Measurements from ENCODE around the gene GFPT2. TPM values are rescaled to one million over a fixed set of nuclear protein-coding genes. Genes with fewer than 3 reads are reported as not detected.

GFPT2 gene
- polyA plus RNA-seq, 2 of the 4 experiments (the other 2 are of a cell fraction) = 24.4 to 38.0 TPM

GRCh38 chr5:180333661-180334060 lies 19.5 kb downstream of the GFPT2 start (continued):
- TF ChIP-seq MAZ (IDR thresholded peaks at IDR 0.05; ENCODE audit: borderline replicate concordance, low read depth, low read length) (no peak), CBX2 (IDR thresholded peaks at IDR 0.05; ENCODE audit: borderline replicate concordance, low read depth) (no peak), GATA3 (IDR thresholded peaks at IDR 0.05; ENCODE audit: borderline replicate concordance) (peak; percentile 79; the same call in 1 of the 2 replicates), NPAS2 (CRISPR knock-in tag; IDR thresholded peaks at IDR 0.05; ENCODE audit: borderline replicate concordance) (no peak), ZSCAN20 (CRISPR knock-in tag; IDR thresholded peaks at IDR 0.05) (no peak), RAD21 (conservative IDR thresholded peaks at IDR 0.05 in 1 of 2, IDR thresholded peaks at IDR 0.05 in 1 of 2) (peak in 1 of 2 experiments; percentile 5; a peak in 1 of 5 replicates), TFCP2L1 (CRISPR knock-in tag; IDR thresholded peaks at IDR 0.05) (no peak), HOXA7 (CRISPR knock-in tag; IDR thresholded peaks at IDR 0.05) (no peak), HOXB5 (CRISPR knock-in tag; IDR thresholded peaks at IDR 0.05) (no peak), CHD4 (IDR thresholded peaks at IDR 0.05; ENCODE audit: borderline replicate concordance) (no peak), HMGXB4 (CRISPR knock-in tag; IDR thresholded peaks at IDR 0.05; ENCODE audit: borderline replicate concordance) (no peak), KDM1A (IDR thresholded peaks at IDR 0.05; ENCODE audit: low read depth) (no peak), CBX8 (IDR thresholded peaks at IDR 0.05) (no peak), NFE2L2 (conservative IDR thresholded peaks at IDR 0.05; ENCODE audit: low read length) (no peak), REST (IDR thresholded peaks at IDR 0.05) (no peak), FOSL2 (IDR thresholded peaks at IDR 0.05) (peak; percentile 88), FOSL2 (CRISPR knock-in tag; IDR thresholded peaks at IDR 0.05) (peak; percentile 80), RFX5 (IDR thresholded peaks at IDR 0.05) (no peak), MAX (IDR thresholded peaks at IDR 0.05) (peak; percentile 92), SMC3 (IDR thresholded peaks at IDR 0.05) (no peak), POLR2AphosphoS2 (conservative IDR thresholded peaks at IDR 0.05; ENCODE audit: low read length) (no peak), MYC (IDR thresholded peaks at IDR 0.05; ENCODE audit: borderline replicate concordance, low read length) (peak; percentile 68; the same call in 1 of the 2 replicates), ELK1 (IDR thresholded peaks at IDR 0.05; ENCODE audit: low read depth, low read length) (no peak)

GRCh38 chr5:180332861-180333260 lies 20.3 kb downstream of the GFPT2 start:
- CTCF ChIA-PET = interaction anchor here (1.1 to 14.9 kb wide), 8 partner anchors 9 to 137 kb away, joined by 3 to 250 read pairs (median 10); partner anchors contain the start of gene MAPK9
- WGBS (ENCODE audit: missing lambda C conversion rate) = 93% methylated on average over 3 of the region's 3 CpGs
- TF ChIP-seq BHLHE40 (IDR thresholded peaks at IDR 0.05; ENCODE audit: low read depth, low read length) (no peak), KDM5A (IDR thresholded peaks at IDR 0.05) (no peak), CHD4 (IDR thresholded peaks at IDR 0.05; ENCODE audit: borderline replicate concordance) (no peak), FOSB (CRISPR knock-in tag; IDR thresholded peaks at IDR 0.05) (no peak), HDAC2 (IDR thresholded peaks at IDR 0.05) (no peak), CHD2 (IDR thresholded peaks at IDR 0.05; ENCODE audit: low read length, partially characterized antibody) (no peak), POLR2AphosphoS2 (conservative IDR thresholded peaks at IDR 0.05; ENCODE audit: low read length) (no peak), PBX3 (IDR thresholded peaks at IDR 0.05) (no peak), ELK1 (IDR thresholded peaks at IDR 0.05; ENCODE audit: low read depth, low read length) (no peak), TP53 (CRISPR knock-in tag; IDR thresholded peaks at IDR 0.05) (no peak)

More at GRCh38 chr5:180332861-180333260, 20.3 kb downstream of the GFPT2 start:
- FAIRE-seq (no peak), DNase-seq (ENCODE audit: low read depth in 1 of 2, low spot score in 1 of 2) (no peak), ATAC-seq (no peak)
- peak overlapping the region; percentile 69 for H3K4me2 ChIP-seq
- no peaks in the 10 kb centered on the region for H3K9me3 ChIP-seq
- no peak overlapping the region for H3K4me3 ChIP-seq
- POLR2A ChIA-PET = interaction anchor here (0.7 to 1.0 kb wide), 2 partner anchors 20 to 40 kb away, joined by 3 to 4 read pairs; partner anchors contain the start of gene GFPT2
- H3K4me1 ChIP-seq = peaks cover 61% of the 10 kb centered on the region
- H3K27ac ChIP-seq = peak overlapping the region; percentile 82 to 87
